WTC11 (cell line): Measurements from ENCODE around the gene TMEM41B. TPM values are rescaled to one million over a fixed set of nuclear protein-coding genes. Genes with fewer than 3 reads are reported as not detected.
"Not testable (repeated sequence)": the region's sequence is repeated elsewhere in the genome, so short reads cannot be mapped to it uniquely, and the experiment has no call there.

ENCODE experiments used
- ATAC-seq: fragments of 200-7000 bp; cut with Tn5 transposase; 2 replicates; pipeline ENCODE4 v1.10.0; 2021; ENCODE audit warnings: mild to moderate bottlenecking, moderate library complexity
- CTCF ChIA-PET: fragments of 300-600 bp; sonication (Branson Sonifier 250); formaldehyde crosslinking; loops from one replicate; lab custom pipeline; 2021; ENCODE audit warnings: antibody characterized with exemption; lab: Charles Lee
- POLR2A ChIA-PET: fragments of 350-600 bp; sonication (Branson Sonifier 250); formaldehyde crosslinking; loops from one replicate; lab custom pipeline; 2021; ENCODE audit warnings: antibody characterized with exemption; lab: Charles Lee
- DNase-seq: peaks from one replicate; pipeline ENCODE4 v3.0.0; 2021; ENCODE audit warnings: low spot score
- H3K27ac Mint-ChIP-seq: 2 replicates; pipeline ENCODE4 v1.8.0; 2021; ENCODE audit warnings: mixed read lengths
- H3K27me3 Mint-ChIP-seq: 2 replicates; pipeline ENCODE4 v1.8.0; 2021; ENCODE audit warnings: low read depth, mild to moderate bottlenecking, moderate library complexity, mixed read lengths
- H3K36me3 Mint-ChIP-seq: 2 replicates; pipeline ENCODE4 v1.8.0; 2021; ENCODE audit warnings: mixed read lengths
- H3K4me1 Mint-ChIP-seq: 2 replicates; pipeline ENCODE4 v1.8.0; 2022; ENCODE audit warnings: mixed read lengths
- H3K4me3 Mint-ChIP-seq: 2 replicates; pipeline ENCODE4 v1.8.0; 2021; ENCODE audit warnings: mild to moderate bottlenecking, moderate library complexity, mixed read lengths
- H3K9me3 Mint-ChIP-seq: 2 replicates; pipeline ENCODE4 v1.8.0; 2021; ENCODE audit warnings: mixed read lengths
- AR ChIP-seq: fragments of 250-450 bp; sonication (Bioruptor Pico); IDR thresholded peaks from 2 replicates; pipeline ENCODE4 v1.9.0; 2021; ENCODE audit warnings: mild to moderate bottlenecking
- CREB1 ChIP-seq: sonication (generic); formaldehyde crosslinking; IDR thresholded peaks from 2 replicates; pipeline ENCODE4 v1.8.0; 2023; ENCODE audit warnings: mild to moderate bottlenecking, missing genetic modification reagents
- E2F1 ChIP-seq: sonication (generic); formaldehyde crosslinking; IDR thresholded peaks from 2 replicates; pipeline ENCODE4 v1.8.0; 2022; ENCODE audit warnings: mild to moderate bottlenecking, missing genetic modification reagents
- E2F4 ChIP-seq: sonication (generic); formaldehyde crosslinking; IDR thresholded peaks from 2 replicates; pipeline ENCODE4 v1.8.1; 2022; ENCODE audit warnings: low read depth, mild to moderate bottlenecking, moderate library complexity, missing genetic modification reagents, borderline replicate concordance
- ETV6 ChIP-seq: sonication (generic); formaldehyde crosslinking; IDR thresholded peaks from 2 replicates; pipeline ENCODE4 v1.8.1; 2022; ENCODE audit warnings: mild to moderate bottlenecking, missing genetic modification reagents
- GABPB1 ChIP-seq: sonication (generic); formaldehyde crosslinking; IDR thresholded peaks from 2 replicates; pipeline ENCODE4 v1.8.1; 2023; ENCODE audit warnings: mild to moderate bottlenecking, missing genetic modification reagents
- GTF2I ChIP-seq: fragments of 250-450 bp; sonication (Bioruptor Pico); conservative IDR thresholded peaks from 2 replicates; pipeline ENCODE4 v1.4.0; 2021; ENCODE audit warnings: mild to moderate bottlenecking
- IRF1 ChIP-seq: sonication (generic); formaldehyde crosslinking; IDR thresholded peaks from 2 replicates; pipeline ENCODE4 v1.8.0; 2023; ENCODE audit warnings: missing genetic modification reagents
- MXD4 ChIP-seq: fragments of 250-450 bp; sonication (Bioruptor Pico); IDR thresholded peaks from 2 replicates; pipeline ENCODE4 v1.8.0; 2021; ENCODE audit warnings: mild to moderate bottlenecking, moderate library complexity, borderline replicate concordance
- MYBL2 ChIP-seq: sonication (generic); formaldehyde crosslinking; IDR thresholded peaks from 2 replicates; pipeline ENCODE4 v1.8.1; 2023; ENCODE audit warnings: mild to moderate bottlenecking, moderate library complexity, missing genetic modification reagents
- NFE2L1 ChIP-seq: sonication (generic); formaldehyde crosslinking; IDR thresholded peaks from 2 replicates; pipeline ENCODE4 v1.8.1; 2023; ENCODE audit warnings: missing genetic modification reagents
- NFYB ChIP-seq: sonication (generic); formaldehyde crosslinking; conservative IDR thresholded peaks from 2 replicates; pipeline ENCODE4 v1.8.0; 2022; ENCODE audit warnings: low read depth, missing genetic modification reagents
- PRRX2 ChIP-seq: fragments of 250-450 bp; sonication (Bioruptor Pico); IDR thresholded peaks from 2 replicates; pipeline ENCODE4 v1.8.0; 2021; ENCODE audit warnings: mild to moderate bottlenecking
- RELA ChIP-seq: sonication (generic); formaldehyde crosslinking; IDR thresholded peaks from 2 replicates; pipeline ENCODE4 v1.8.1; 2022; ENCODE audit warnings: missing genetic modification reagents, mild to moderate bottlenecking, borderline replicate concordance
- SP1 ChIP-seq: sonication (generic); formaldehyde crosslinking; conservative IDR thresholded peaks from 2 replicates; pipeline ENCODE4 v1.8.1; 2022; ENCODE audit warnings: missing genetic modification reagents
- ZNF121 ChIP-seq: sonication (generic); formaldehyde crosslinking; IDR thresholded peaks from 2 replicates; pipeline ENCODE4 v1.8.0; 2023; ENCODE audit warnings: missing genetic modification reagents
- ZNF232 ChIP-seq: sonication (generic); formaldehyde crosslinking; IDR thresholded peaks from 2 replicates; pipeline ENCODE4 v1.8.0; 2022; ENCODE audit warnings: mild to moderate bottlenecking, missing genetic modification reagents
- ZNF263 ChIP-seq: sonication (generic); formaldehyde crosslinking; IDR thresholded peaks from 2 replicates; pipeline ENCODE4 v1.8.1; 2022; ENCODE audit warnings: low read depth, mild to moderate bottlenecking, moderate library complexity, missing genetic modification reagents
- ZNF317 ChIP-seq: sonication (generic); formaldehyde crosslinking; IDR thresholded peaks from 2 replicates; pipeline ENCODE4 v1.8.1; 2023; ENCODE audit warnings: low read depth, mild to moderate bottlenecking, moderate library complexity, missing genetic modification reagents, borderline replicate concordance
- ZNF425 ChIP-seq: fragments of 250-450 bp; sonication (Bioruptor Pico); conservative IDR thresholded peaks from 2 replicates; pipeline ENCODE4 v1.9.0; 2021; ENCODE audit warnings: mild to moderate bottlenecking
- total RNA-seq: library from RNA; stranded (reverse); gene quantifications from 3 replicates; pipeline ENCODE4 v1.2.3, GENCODE V29; 2021
- TF ChIP-seq, protein P1 (sequence below): sonication (generic); formaldehyde crosslinking; IDR thresholded peaks from 2 replicates; pipeline ENCODE4 v1.8.1; 2023; ENCODE audit warnings: mild to moderate bottlenecking, moderate library complexity, missing genetic modification reagents

TMEM41B gene
- total RNA-seq, 1 experiment from 2014 or later, result 45.8 TPM

DNA sequence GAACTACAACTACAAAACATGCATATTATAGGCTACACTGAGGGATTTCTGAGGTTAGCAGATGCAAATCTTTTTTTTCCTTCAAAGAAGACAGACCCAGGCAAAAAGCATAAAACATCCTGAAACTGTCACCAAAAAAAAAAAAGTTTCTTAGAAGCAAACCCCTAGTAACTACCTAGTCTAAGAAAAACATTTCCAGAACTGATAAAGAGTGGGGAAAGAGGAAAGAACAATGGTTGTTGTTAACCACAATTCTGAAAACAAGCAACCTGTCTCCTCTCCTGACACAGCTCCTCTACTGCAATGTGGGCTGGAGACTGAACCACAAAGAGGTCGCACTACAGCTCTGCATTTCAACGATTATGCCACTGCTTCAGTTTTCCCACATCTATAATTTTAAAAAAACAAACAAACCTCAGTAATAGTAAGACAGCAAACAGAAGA, 64.2 kb downstream of the TMEM41B start (continued):
- TF ChIP-seq SP1 (CRISPR knock-in tag), result no peak
- TF ChIP-seq MYBL2 (CRISPR knock-in tag), result no peak

DNA sequence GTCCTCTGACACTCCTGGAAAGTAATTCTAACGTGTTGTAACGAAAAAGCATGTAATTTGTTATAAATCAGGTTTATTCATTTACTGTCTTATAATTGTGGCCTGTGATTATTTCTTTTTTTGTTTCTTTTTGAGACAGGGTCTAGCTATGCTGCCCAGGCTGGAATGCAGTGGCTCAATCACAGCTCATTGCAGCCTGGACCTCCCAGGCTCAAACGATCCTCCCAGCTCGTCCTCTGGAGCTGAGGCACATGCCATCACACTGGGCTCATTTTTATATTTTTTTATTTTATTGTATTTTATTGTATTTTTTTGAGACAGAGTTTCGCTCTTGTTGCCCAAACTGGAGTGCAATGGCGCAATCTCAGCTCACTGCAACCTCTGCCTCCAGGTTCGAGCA, 65.1 kb downstream of the TMEM41B start:
- Mint-ChIP-seq H3K9me3 (no peaks in the 10 kb centered on the region), H3K36me3 (0 out of 2 replicates have a peak, but pooled peaks cover 6% of the 10 kb centered on the region), H3K27me3 (no peaks in the 10 kb centered on the region), H3K4me3 (no peak overlapping the region), H3K4me1 (peaks cover 20% of the 10 kb centered on the region), H3K27ac (no peak overlapping the region)
- no peak for DNase-seq
- ChIA-PET POLR2A (no interaction called here), CTCF (no interaction called here)
- peak; percentile 91 for TF ChIP-seq ZNF121
- no peak for TF ChIP-seq IRF1
- no peak for ATAC-seq

DNA sequence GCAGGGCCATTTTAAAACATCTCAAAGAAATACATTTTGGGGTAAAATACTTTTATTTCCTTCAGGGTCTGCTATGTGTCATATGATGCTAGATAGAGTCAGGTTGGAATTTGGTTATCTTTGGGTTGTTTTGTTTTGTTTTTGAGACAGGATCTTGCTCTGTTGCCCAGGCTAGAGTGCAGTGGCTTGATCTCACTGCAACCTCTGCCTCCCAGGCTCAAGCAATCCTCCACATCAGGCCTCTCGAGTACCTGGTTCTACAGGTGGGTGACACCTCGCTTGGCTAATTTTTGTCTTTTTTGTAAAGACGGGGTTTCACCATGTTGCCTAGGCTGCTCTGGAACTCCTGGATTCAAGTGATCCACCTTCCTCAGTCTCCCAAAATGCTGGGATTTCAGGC, 66.5 kb downstream of the TMEM41B start:
- no peaks in the 10 kb centered on the region for H3K27me3 Mint-ChIP-seq
- H3K9me3 Mint-ChIP-seq, result no peaks in the 10 kb centered on the region
- CTCF ChIA-PET, result no interaction called here
- H3K4me3 Mint-ChIP-seq, result no peak overlapping the region
- TF ChIP-seq E2F1 (CRISPR knock-in tag) (no peak), RELA (CRISPR knock-in tag) (no peak), MXD4 (CRISPR knock-in tag) (no peak), NFE2L1 (CRISPR knock-in tag) (no peak), ZNF317 (no peak), ETV6 (CRISPR knock-in tag) (no peak), CREB1 (CRISPR knock-in tag) (no peak), ZNF232 (CRISPR knock-in tag) (no peak), AR (CRISPR knock-in tag) (no peak), ZNF425 (no peak), ZNF121 (peak; percentile 77), GABPB1 (CRISPR knock-in tag) (no peak), ZNF263 (no peak), PRRX2 (CRISPR knock-in tag) (no peak), GTF2I (CRISPR knock-in tag) (peak; percentile 36; the same call in 1 of the 2 replicates), E2F4 (CRISPR knock-in tag) (no peak), NFYB (CRISPR knock-in tag) (no peak)
- TF ChIP-seq, protein P1, sequence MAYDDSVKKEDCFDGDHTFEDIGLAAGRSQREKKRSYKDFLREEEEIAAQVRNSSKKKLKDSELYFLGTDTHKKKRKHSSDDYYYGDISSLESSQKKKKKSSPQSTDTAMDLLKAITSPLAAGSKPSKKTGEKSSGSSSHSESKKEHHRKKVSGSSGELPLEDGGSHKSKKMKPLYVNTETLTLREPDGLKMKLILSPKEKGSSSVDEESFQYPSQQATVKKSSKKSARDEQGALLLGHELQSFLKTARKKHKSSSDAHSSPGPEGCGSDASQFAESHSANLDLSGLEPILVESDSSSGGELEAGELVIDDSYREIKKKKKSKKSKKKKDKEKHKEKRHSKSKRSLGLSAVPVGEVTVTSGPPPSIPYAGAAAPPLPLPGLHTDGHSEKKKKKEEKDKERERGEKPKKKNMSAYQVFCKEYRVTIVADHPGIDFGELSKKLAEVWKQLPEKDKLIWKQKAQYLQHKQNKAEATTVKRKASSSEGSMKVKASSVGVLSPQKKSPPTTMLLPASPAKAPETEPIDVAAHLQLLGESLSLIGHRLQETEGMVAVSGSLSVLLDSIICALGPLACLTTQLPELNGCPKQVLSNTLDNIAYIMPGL (CRISPR knock-in tag), result no peak
- TF ChIP-seq, all 79 proteins: peak for 2
- DNase-seq (no peak), ATAC-seq (no peak)
- H3K27ac Mint-ChIP-seq, result peak overlapping the region; percentile 72; the same call in 1 of the 2 replicates
- POLR2A ChIA-PET, result interaction anchor here (0.6 to 0.9 kb wide), 2 partner anchors 13 to 17 kb away, joined by 3 to 4 read pairs; partner anchors contain the start of gene DENND5A
- H3K4me1 Mint-ChIP-seq, result peaks cover 20% of the 10 kb centered on the region
- H3K36me3 Mint-ChIP-seq, result 0 out of 2 replicates have a peak, but pooled peaks cover 6% of the 10 kb centered on the region

DNA sequence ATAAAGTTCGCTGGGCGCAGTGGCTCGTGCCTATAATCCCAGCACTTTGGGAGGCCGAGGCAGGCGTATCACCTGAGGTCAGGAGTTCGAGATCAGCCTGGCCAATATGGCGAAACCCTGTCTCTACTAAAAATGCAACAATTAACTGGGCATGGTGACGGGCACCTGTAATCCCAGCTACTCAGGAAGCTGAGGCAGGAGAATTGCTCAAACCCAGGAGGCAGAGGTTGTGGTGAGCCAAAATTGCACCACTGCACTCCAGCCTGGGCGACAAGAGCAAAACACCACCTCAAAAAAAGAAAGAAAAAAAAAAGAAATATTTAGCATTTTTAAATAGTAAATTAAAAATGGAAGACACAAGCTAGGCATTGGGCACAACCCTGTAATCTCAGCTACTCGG, 78.2 kb downstream of the TMEM41B start:
- CTCF ChIA-PET, H3K4me3 Mint-ChIP-seq, POLR2A ChIA-PET, DNase-seq, ATAC-seq, H3K27ac Mint-ChIP-seq: not testable (repeated sequence)
- H3K4me1 Mint-ChIP-seq, result peaks cover 18% of the 10 kb centered on the region
- peaks cover 24% of the 10 kb centered on the region for H3K36me3 Mint-ChIP-seq
- peaks cover 36% of the 10 kb centered on the region for H3K27me3 Mint-ChIP-seq
- peaks cover 22% of the 10 kb centered on the region for H3K9me3 Mint-ChIP-seq
